ENCODE measurements around the gene RRP36.

The RRP36 gene

DNA sequence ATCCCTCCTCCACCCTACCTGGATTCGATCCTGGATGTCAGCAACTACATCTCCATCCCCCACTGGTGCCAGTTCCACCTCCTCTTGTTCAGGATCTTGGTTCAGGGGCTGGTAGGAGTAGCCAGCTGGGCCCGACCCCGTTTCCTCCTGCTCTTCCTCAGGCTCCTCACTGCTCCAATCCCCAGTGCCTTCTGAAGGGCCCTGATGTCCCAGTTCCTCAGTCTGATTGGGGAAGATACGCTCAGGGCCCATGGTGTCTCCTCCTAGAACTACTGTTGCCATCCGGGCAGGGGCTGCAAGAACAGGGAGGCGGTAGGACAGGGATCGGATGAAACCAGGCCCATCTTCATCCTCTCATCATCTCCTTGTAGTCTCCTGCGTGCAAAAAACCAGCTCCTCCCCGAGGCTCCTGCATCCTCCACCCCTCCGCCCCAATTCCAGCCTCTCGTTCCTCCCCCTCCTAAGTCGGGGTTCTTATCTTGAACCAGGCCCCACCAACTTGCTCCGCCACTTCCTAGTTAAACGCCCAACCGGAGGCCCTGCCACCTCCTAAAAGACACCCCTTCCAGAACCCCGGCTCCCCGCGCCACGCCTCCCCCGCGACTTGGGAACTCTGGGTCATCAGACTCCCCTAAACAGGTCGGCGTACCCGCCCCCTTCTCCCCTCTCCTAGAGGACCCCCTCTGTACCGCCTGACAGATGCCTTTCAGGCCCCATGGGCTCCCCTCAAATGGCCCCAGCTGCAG is 8.2 kb upstream of the RRP36 start (continued):
- TF ChIP-seq, protein P1, sequence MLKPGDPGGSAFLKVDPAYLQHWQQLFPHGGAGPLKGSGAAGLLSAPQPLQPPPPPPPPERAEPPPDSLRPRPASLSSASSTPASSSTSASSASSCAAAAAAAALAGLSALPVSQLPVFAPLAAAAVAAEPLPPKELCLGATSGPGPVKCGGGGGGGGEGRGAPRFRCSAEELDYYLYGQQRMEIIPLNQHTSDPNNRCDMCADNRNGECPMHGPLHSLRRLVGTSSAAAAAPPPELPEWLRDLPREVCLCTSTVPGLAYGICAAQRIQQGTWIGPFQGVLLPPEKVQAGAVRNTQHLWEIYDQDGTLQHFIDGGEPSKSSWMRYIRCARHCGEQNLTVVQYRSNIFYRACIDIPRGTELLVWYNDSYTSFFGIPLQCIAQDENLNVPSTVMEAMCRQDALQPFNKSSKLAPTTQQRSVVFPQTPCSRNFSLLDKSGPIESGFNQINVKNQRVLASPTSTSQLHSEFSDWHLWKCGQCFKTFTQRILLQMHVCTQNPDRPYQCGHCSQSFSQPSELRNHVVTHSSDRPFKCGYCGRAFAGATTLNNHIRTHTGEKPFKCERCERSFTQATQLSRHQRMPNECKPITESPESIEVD (tag by site-specific recombination; IDR thresholded peaks at IDR 0.05): no peak
- no peak for TF ChIP-seq ZNF174 (tag by site-specific recombination; IDR thresholded peaks at IDR 0.05)
- TF ChIP-seq ZNF626 (tag by site-specific recombination; IDR thresholded peaks at IDR 0.05): no peak
- no peak for TF ChIP-seq ZNF221 (tag by site-specific recombination; IDR thresholded peaks at IDR 0.05; ENCODE audit: borderline replicate concordance)
- no peak for TF ChIP-seq ZSCAN30 (tag by site-specific recombination; IDR thresholded peaks at IDR 0.05)
- TF ChIP-seq, protein P2, sequence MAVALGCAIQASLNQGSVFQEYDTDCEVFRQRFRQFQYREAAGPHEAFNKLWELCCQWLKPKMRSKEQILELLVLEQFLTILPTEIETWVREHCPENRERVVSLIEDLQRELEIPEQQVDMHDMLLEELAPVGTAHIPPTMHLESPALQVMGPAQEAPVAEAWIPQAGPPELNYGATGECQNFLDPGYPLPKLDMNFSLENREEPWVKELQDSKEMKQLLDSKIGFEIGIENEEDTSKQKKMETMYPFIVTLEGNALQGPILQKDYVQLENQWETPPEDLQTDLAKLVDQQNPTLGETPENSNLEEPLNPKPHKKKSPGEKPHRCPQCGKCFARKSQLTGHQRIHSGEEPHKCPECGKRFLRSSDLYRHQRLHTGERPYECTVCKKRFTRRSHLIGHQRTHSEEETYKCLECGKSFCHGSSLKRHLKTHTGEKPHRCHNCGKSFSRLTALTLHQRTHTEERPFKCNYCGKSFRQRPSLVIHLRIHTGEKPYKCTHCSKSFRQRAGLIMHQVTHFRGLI (tag by site-specific recombination; IDR thresholded peaks at IDR 0.05): peak; percentile 95
- TF ChIP-seq ZNF292 (tag by site-specific recombination; IDR thresholded peaks at IDR 0.05; ENCODE audit: borderline replicate concordance, low read depth): no peak
- TF ChIP-seq ZNF311 (tag by site-specific recombination; IDR thresholded peaks at IDR 0.05; ENCODE audit: borderline replicate concordance): no peak
- TF ChIP-seq ZXDB (tag by site-specific recombination; IDR thresholded peaks at IDR 0.05): no peak
- no peak for TF ChIP-seq ZNF610 (tag by site-specific recombination; IDR thresholded peaks at IDR 0.05; ENCODE audit: borderline replicate concordance)
- no peak for TF ChIP-seq ZFHX2 (tag by site-specific recombination; conservative IDR thresholded peaks at IDR 0.05)
- TF ChIP-seq ZNF654 (tag by site-specific recombination; IDR thresholded peaks at IDR 0.05; ENCODE audit: low read depth): no peak
- no peak for TF ChIP-seq SCRT2 (tag by site-specific recombination; IDR thresholded peaks at IDR 0.05)
- TF ChIP-seq HOXC10 (CRISPR knock-in tag; IDR thresholded peaks at IDR 0.05): no peak
- TF ChIP-seq ZNF157 (tag by site-specific recombination; IDR thresholded peaks at IDR 0.05): no peak
- TF ChIP-seq BCL11B (tag by site-specific recombination; IDR thresholded peaks at IDR 0.05; ENCODE audit: low read depth): no peak
- peak; percentile 22; the same call in 1 of the 2 replicates for TF ChIP-seq ZBTB17 (tag by site-specific recombination; IDR thresholded peaks at IDR 0.05)
- no peak for TF ChIP-seq GFI1B (tag by site-specific recombination; IDR thresholded peaks at IDR 0.05)
- TF ChIP-seq ZBTB8A (tag by site-specific recombination; IDR thresholded peaks at IDR 0.05): no peak
- TF ChIP-seq, protein P3, sequence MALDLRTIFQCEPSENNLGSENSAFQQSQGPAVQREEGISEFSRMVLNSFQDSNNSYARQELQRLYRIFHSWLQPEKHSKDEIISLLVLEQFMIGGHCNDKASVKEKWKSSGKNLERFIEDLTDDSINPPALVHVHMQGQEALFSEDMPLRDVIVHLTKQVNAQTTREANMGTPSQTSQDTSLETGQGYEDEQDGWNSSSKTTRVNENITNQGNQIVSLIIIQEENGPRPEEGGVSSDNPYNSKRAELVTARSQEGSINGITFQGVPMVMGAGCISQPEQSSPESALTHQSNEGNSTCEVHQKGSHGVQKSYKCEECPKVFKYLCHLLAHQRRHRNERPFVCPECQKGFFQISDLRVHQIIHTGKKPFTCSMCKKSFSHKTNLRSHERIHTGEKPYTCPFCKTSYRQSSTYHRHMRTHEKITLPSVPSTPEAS (tag by site-specific recombination; IDR thresholded peaks at IDR 0.05): no peak
- TF ChIP-seq, protein P4, sequence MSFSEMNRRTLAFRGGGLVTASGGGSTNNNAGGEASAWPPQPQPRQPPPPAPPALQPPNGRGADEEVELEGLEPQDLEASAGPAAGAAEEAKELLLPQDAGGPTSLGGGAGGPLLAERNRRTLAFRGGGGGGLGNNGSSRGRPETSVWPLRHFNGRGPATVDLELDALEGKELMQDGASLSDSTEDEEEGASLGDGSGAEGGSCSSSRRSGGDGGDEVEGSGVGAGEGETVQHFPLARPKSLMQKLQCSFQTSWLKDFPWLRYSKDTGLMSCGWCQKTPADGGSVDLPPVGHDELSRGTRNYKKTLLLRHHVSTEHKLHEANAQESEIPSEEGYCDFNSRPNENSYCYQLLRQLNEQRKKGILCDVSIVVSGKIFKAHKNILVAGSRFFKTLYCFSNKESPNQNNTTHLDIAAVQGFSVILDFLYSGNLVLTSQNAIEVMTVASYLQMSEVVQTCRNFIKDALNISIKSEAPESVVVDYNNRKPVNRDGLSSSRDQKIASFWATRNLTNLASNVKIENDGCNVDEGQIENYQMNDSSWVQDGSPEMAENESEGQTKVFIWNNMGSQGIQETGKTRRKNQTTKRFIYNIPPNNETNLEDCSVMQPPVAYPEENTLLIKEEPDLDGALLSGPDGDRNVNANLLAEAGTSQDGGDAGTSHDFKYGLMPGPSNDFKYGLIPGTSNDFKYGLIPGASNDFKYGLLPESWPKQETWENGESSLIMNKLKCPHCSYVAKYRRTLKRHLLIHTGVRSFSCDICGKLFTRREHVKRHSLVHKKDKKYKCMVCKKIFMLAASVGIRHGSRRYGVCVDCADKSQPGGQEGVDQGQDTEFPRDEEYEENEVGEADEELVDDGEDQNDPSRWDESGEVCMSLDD (tag by site-specific recombination; IDR thresholded peaks at IDR 0.05): peak; percentile 94
- TF ChIP-seq ZNF747 (tag by site-specific recombination; IDR thresholded peaks at IDR 0.05): no peak
- no peak for TF ChIP-seq ZNF416 (tag by site-specific recombination; IDR thresholded peaks at IDR 0.05)
- no peak for TF ChIP-seq ZNF623 (tag by site-specific recombination; IDR thresholded peaks at IDR 0.05)
- TF ChIP-seq ZNF214 (tag by site-specific recombination; IDR thresholded peaks at IDR 0.05; ENCODE audit: borderline replicate concordance): no peak
- TF ChIP-seq, protein P5, sequence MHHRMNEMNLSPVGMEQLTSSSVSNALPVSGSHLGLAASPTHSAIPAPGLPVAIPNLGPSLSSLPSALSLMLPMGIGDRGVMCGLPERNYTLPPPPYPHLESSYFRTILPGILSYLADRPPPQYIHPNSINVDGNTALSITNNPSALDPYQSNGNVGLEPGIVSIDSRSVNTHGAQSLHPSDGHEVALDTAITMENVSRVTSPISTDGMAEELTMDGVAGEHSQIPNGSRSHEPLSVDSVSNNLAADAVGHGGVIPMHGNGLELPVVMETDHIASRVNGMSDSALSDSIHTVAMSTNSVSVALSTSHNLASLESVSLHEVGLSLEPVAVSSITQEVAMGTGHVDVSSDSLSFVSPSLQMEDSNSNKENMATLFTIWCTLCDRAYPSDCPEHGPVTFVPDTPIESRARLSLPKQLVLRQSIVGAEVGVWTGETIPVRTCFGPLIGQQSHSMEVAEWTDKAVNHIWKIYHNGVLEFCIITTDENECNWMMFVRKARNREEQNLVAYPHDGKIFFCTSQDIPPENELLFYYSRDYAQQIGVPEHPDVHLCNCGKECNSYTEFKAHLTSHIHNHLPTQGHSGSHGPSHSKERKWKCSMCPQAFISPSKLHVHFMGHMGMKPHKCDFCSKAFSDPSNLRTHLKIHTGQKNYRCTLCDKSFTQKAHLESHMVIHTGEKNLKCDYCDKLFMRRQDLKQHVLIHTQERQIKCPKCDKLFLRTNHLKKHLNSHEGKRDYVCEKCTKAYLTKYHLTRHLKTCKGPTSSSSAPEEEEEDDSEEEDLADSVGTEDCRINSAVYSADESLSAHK (tag by site-specific recombination; IDR thresholded peaks at IDR 0.05): no peak
- TF ChIP-seq, protein P6, sequence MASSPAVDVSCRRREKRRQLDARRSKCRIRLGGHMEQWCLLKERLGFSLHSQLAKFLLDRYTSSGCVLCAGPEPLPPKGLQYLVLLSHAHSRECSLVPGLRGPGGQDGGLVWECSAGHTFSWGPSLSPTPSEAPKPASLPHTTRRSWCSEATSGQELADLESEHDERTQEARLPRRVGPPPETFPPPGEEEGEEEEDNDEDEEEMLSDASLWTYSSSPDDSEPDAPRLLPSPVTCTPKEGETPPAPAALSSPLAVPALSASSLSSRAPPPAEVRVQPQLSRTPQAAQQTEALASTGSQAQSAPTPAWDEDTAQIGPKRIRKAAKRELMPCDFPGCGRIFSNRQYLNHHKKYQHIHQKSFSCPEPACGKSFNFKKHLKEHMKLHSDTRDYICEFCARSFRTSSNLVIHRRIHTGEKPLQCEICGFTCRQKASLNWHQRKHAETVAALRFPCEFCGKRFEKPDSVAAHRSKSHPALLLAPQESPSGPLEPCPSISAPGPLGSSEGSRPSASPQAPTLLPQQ (tag by site-specific recombination; IDR thresholded peaks at IDR 0.05): peak; percentile 55; the same call in 1 of the 2 replicates
- TF ChIP-seq ZNF837 (tag by site-specific recombination; IDR thresholded peaks at IDR 0.05): no peak
